ENCODE results near the gene LHFPL6.
"Not testable (repeated sequence)": the region's sequence is repeated elsewhere in the genome, so short reads cannot be mapped to it uniquely, and the experiment has no call there.

The LHFPL6 gene

DNA sequence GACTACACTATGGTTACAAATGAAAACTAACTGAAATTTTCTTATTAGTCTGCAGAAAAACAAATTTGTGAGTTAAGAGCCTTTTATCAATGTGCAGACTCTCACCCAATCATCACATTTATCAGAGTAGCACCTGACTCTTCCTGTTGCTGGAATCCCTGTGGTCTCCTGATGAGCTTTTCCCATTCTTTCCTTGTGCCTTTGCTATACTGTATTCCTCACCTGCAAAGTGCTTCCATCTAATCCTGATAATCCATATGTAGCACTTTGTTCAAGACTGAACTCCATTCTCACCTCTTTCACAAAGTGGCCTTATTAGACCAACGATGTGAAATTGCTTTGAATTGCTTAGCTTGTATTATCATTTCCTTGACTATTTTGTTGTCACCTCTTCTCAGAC, 225.3 kb downstream of the LHFPL6 start:
- DNase-seq: no peak

DNA sequence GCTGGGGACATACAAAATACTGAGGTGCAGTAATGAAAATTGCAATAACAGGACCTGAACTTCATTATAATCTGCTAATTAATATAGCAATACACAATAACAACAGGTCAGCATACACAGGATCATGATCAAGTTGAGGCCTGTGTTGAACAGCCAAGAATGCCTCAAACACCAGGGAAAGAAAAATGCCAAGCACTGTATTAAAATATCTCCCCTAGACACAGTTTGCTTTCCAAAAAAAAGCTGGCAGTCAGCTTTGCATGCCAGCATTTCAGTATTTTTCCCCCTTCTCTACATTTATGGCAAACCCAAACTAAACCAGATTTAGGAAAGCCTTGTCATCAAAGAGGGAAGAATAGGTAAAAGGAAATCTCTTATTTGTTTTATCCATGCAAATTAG, 226.9 kb downstream of the LHFPL6 start:
- DNase-seq: no peak

DNA sequence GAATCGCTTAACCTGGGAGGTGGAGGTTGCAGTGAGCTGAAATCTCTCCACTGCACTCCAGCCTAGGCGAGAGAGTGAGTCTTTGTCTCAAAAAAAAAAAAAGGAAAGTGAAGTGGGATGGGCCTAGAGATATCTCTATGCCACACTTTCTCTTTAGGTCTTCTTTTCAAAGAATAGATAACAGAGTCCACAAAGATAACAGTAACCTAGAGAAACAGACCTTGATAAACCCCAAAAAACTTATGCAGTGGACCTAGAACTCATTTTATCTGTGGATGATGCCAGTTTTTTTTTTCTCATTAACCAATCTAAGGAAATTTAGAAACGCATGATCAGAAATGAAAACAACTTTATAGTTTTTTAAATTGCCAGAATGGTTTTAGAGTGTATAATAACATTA, 227.4 kb downstream of the LHFPL6 start:
- DNase-seq: no peak

DNA sequence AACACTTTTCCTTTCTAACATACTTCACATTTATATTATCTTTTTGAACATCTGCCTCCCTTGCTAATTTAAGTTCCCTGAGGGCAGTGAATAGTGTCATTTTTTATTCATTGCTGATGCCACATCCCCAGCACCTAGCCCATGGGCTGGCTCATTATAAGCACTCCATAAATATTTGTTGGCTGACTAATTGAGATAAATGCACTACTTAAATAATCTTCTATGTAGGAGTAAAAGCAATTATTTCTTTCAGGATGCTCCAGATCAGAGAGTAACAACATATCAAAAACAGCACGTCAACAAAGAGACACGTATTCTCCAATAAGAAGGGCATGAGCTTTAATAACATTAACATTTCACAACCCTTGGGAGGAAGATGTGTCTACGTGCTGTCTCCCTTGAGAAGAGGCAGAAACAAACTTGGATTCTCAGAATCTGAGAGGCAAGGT, 228.2 kb downstream of the LHFPL6 start:
- no peak for DNase-seq

DNA sequence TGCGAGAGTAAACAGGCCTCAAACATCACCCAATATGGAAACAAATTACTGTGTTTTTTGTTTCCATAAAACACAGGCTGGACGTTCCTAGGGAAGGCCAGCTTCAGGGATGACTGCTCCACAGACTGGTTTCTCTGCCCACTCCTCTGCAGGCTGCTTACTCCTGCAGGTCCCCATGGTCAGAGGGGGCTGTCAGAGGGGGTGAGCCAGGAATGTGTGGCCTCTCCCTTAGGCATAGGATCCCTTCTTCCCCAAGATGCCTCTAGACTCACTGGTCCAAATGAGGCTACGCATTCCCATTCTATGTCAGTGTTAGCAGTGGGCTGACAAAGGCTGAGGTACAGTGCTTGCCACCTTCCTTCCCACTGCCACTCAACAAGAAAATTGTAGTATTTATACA, 229.8 kb downstream of the LHFPL6 start:
- DNase-seq: no peak

DNA sequence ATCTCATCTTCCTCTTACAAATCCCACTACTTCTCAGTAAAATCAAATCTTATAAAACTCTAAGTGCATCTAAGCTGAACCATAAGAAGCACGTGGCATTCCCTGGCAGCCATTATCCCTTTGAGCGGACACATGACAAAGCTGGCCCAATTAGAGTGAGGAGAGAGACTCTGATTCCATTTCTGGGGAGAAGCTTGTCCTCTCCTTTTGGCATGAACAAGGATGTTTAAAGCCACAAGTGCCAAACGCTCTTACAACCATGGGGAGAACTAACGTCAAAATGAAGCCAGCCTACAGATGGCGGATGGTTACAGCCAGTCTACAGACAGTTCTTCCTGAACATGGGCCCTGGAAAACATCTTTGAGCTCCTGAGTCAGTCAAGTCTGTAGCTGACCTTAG, 231.3 kb downstream of the LHFPL6 start:
- DNase-seq: no peak

DNA sequence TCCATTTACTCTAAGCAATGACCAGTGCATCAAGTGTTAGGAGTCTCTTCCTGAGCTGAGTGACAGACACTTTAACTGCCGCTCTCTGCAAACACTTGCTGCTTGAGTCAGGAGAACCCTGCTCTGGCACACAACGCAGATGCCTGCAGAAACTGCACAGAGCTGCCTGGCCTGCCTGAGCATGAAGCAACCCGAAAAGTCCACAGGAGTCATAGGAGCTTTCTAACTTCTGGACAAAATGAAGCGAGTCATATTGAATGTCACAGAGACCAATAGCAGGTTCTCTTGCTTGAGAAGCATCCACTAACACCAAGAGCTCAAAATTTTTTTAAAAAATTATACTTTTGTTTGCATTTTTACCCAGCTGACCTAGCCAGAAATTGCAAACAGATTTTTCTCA, 232.4 kb downstream of the LHFPL6 start:
- DNase-seq: no peak

DNA sequence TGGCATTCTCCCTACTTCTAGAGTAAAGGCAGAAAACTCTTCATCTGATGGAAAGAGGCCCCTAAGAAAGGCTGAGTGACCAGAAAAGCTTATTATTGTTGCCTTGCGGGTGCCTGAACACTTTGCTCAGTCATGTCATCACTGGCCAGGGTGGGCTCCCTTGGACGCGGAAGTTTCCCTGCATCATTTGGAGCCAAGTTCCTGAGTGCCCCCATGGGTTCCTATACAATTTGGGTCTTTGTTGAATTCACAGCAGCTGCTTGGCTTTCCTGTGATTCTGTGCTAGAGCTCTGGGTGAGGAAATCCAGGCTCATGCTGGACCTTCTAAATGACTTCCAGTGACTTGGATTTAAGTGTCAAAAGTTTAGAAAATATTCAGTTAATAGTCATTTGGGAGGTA, 232.9 kb downstream of the LHFPL6 start:
- DNase-seq: no peak

DNA sequence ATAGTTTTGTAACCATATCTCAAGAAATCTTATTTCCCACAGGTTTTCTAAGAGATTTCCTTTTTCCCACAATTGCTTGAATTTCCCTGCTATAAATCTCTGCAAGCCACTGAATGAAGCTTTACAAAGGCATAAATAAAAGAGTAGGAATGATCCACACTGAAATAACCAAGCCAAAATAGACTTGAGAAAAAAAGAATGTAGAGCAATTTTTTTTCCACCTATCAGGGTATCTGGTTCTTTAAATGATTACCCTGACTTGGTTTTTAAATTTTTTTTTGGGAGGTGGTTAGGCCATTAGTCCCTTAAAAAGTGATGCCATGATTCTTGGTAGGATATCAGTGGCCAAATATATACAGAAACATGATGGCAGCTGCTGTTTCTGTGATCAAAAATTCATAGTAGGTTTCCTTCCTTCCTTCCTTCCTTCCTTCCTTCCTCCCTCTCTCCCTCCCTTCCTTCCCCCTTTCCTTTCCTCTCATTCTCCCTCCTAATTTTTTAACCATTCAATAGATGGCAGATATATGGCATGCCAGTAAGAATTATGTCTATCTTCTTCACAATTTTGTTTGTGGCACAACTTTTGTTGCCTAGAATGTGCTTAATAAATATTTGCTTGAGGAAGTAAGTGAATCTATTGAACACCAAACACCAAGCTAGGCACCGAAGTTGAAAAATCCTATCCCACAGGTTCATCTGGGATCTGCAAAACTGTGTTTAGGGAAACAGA, 233.7 kb downstream of the LHFPL6 start:
- no peak for DNase-seq

DNA sequence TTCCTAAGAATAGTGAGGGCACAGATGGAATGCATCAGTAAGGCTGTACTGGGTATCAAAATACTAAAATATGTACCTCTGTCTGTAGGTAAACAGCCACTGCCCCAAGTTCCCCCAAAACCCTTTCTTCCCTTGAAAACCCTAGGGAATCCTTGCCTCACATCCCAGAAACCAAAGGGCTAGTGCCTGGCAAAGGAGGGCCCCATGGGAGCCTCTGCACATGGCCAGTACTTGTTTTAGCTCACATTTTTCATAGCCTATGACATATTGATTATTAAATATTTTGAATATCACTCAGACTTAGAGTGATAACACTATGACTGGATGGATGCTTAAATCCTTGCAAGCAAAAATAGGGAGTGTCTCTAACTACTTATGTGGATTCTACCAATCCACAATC, 237.1 kb downstream of the LHFPL6 start:
- no peak for DNase-seq

DNA sequence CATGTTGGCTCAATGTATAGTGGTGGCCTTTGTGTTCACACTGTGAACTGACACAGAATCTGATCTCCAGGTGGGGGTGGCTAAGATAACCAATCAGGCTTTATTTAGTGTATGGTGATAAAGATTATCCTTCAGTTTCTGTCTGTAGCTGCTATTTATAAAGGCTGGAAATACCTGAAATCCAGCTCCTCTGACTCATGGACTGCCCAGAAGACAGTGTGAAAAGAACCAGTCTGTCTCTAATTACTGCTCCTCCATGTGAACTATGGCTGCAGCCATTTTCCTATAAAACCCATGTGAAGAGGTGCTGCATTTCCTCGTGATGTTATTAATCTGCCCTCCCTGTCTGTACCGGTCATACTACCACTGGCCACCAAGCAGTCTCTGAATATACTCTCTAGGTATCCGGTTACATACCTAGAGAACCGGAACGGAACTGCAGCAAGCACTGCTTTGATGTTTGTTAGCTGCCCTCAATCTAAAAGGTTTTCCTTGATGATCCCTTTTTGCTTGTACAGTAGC, 238.0 kb downstream of the LHFPL6 start:
- no peak for DNase-seq

DNA sequence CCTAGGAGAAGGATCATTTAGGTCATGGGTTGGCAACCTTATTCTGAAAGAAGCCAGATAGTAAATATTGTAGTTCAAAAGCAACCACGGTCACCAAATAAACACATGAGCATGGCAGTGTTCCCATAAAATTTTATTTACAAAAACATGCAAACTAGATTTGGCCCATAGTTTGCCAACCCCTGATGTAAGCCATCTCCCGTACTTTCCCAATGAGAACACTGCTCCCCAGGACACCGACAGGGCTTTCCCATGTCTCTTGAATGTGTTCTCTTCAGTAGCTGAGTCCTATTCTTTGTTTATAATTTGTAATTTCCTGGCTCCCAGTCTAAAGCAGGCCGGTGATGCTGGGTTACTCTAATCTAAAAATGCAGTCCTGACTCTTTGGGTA, 239.6 kb downstream of the LHFPL6 start:
- DNase-seq: no peak

DNA sequence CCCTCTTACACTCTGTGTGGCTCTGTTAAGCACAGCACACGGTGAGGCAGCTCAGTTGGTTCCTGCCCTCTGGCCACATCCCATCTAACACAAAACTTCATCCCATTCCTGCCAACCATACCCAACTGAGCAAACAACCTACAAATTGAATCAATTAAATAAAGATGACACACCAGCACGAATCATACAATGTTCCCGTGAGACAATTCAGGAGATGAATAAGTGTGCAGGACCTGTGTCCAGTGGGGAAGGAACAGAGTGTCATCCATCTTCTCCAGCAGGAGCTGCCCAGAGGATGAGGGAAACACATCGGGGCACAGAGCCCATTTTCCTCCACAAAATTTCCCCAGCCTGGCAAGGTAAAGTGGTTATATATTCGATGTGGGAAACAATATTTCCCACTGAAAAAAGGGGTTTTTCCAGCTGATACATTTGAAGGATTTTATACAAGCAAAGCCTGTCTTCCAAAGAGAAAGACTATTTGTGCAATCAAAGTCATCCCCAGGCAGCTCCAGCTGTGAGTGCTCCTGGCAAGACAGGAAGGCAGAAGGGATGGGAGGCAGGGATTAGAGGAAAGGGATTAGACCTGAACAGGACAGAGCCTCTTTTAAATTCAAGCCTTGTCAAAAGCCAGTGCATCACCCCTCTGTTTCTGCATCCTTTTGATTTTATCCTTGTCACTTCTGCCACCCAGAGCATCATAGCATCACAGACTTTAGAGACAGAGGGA, 240.2 kb downstream of the LHFPL6 start:
- DNase-seq: no peak

DNA sequence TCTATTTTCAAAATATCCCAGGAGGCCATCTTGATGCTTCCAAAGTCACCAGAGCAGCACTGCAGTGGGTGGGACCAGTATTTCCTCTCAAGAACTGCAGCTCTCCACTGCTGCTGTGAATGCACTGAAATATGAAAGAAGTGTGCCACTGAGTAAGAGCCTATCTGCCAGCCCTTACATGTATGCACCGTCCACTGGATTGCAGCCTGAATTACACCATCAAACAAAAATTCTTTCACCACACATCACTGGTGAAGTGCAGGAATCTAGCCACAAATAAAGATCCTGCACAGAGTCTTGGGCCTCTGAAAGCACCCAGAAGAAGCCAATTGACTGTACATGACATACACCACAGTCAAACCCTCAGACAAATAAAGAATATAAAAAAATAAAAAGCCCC, 249.0 kb downstream of the LHFPL6 start:
- no peak for DNase-seq

DNA sequence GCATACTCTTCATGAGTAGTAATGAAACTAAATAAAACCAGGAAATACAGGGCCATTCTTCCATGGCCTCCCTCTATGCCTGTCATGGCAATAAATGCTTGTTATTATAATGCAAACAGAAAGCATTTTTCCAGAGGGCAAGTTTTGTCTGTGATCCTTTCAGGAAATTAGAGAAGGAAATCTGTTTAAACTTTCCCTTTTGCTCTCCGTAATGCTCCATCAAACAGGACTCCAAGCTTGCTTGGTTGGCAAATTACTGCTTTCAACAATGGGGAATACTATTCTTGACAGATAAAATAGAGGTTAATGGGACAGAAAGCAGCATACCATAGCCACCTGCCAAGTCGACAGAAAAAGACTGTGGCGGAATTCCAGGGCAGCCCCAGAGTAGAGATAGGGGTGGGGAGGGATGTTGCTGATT, 252.5 kb downstream of the LHFPL6 start:
- DNase-seq: no peak

DNA sequence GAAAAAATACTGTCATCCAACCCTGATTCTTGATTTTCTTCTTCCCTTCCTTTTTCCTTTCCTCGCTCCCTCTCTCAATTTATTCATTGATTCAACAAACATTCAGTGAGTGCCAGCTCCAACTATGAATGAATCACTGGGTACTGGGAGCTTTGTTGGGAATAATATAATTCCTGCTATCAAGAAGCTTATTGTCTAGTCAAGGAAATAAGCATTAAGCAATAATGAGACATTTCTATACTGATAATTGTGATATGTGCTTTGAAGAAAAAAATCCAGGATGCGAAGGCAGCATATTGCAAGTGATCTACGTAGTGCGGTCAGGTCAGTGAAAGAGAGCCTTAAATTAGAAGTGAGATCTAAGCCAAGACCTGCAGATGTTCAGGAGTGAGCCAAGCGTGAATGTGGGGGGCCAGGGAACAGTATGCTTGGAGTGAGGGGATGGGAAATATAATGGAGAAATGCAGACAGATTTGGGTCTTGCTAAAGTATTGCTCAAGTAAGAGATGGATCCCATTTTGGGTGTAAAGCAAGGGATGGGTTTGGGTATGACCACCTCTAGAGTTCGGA, 253.5 kb downstream of the LHFPL6 start:
- DNase-seq: no peak

DNA sequence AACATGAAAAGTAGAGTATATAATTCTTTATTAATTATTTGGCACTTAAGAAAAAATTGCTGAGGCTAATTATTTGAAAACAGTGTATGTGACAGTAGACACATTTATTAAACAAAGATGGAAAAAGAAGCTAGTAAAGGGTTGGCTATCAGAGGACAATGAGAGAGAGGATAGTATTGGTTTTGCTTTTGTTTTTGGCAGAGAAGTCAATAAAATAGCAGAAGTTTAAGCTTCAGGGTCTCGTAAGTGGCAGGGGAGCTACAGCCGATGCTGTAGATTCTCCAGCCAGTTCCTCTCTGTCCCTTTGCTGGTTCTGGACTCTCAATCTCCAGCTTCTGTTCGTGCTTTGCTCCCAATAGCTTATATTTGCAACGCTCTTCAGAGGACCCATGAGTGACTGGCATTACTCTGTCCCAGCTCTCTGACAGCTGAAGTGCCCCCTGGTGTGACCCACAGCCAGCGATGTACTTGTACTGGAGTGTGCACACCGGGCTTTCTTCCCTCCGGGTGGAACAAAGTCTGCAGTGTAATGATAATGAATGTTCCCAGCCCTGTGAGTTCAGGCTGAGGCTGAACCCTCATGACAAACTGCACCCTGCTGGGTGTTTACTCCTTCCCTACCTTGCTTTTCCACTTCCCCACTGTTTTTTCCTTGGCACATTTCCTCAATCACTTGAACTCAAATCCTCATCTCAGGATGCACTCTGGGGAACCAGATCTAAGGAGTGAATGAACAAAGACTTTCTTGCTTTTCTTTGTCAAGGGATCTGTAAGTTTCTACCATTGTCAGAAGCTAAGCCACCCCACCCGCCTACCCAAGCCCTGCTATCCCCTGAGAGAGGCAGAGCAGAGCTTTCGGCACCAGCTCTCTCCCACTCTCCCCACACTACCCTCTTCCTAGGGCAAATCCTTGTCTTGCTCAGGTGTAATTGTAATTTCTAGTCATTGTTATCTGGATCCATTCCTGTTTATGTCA, 254.8 kb downstream of the LHFPL6 start:
- DNase-seq: no peak

DNA sequence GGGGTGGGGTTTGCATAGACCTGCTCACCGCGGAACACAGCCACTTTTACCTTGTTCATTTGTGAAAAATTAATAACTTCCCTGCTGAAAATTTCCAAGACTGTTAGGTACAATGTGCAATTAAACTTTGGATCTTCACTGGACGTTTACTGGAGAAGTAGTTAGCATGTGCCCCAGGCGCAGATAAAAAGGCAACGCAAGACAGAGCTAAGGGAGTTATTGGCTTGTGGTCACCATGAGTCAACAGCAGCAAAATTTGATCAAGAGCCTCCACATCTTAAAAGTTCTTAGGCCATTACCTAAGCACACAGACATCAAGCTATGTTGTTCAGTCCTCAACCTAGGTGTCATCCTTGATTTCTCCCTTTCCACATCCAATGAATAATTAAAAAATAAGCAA, 257.0 kb downstream of the LHFPL6 start:
- no peak for DNase-seq

DNA sequence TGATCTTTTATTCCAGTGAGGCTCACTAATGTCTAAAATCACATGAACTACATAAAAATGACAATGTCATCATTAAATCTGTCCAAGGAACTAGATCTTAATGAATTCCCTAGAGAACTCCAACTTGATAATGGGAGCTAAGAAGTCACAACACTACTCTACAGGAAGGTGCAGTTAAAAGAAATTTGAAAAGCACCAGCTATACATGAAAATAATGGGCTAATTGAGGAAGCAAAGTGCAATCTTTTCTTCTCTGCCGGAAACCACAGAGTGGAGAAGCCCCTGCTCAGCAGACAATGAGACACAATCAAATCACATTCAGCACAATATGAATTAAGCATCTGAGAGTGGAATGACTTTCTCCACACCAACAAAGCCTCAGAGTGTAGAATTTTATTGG, 261.7 kb downstream of the LHFPL6 start:
- no peak for DNase-seq

DNA sequence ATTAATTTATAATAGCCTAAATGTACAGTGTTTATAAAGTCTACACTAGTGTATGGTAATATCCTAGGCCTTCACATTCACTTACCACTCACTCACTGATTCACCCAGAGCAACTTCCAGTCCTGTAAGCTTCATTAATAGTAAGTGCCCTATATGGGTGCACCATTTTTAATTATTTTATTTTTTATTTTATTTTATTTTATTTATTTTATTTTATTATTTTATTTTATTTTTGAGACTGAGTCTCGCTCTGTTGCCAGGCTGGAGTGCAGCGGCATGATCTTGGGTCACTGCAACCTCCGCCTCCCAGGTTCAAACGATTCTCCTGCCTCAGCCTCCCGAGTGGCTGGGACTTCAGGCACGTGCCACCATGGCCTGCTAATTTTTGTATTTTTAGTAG, 264.9 kb downstream of the LHFPL6 start:
- DNase-seq: not testable (repeated sequence)

DNA sequence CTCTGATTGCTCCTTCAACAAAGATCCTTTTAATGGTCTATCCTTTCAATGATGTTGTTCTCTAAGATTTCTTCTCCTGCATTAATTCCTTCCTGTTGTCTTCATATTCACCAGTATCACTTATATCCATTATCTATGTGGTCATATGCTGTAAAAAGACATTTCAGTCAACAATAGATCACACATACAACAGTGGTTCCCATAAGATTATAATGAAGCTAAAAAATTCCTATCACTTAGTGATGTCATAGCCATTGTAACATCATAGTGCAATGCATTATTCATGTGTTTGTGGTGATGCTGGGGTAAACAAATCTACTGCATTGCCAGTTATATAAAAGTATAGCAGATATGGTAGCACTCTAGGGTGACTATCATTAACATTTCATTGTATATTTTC, 266.1 kb downstream of the LHFPL6 start:
- no peak for DNase-seq

DNA sequence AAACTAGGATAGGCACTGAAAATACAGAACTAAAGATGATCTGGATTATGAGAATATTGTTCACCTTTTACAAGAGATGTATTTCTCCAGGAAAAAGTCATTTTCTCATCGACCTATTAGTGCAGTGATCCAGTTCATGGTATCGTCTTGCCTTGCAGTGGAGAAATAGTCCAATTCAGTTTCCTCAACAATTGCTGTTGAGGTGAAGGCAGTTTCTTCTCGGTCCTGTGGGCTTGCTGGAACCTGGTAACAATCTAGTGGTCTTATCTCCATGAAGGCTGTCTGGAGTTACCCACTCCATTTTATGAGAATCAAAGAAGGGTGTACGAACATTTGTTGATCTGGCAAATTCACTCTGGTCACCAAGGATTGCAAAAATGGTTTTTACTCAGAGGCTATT, 266.8 kb downstream of the LHFPL6 start:
- no peak for DNase-seq

DNA sequence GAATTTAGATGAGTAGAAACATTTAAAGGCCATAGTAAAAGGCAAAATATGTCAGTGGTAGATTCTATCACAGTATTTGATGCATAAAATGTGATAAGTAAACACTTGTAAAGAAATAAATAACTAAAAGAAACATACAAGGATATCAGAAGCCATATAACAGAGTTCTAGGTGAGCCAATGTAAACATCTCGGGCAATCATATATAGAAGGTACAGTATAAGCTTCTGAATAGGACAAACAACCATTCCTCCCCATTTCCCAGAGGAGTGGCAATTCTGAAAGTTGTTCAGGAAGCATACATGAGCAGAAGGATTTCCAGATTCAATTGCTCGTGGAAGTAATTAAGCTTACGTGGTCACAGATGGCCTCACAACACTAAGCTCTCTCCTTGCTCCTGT, 267.3 kb downstream of the LHFPL6 start:
- no peak for DNase-seq

Data from amniotic stem cell (primary cell).